Heart right ventricle (tissue), 16 donors: ENCODE measurements around the gene TECPR2. TPM values are rescaled to one million over a fixed set of nuclear protein-coding genes. Genes with fewer than 3 reads are reported as not detected.
"Not testable (repeated sequence)": the region's sequence is repeated elsewhere in the genome, so short reads cannot be mapped to it uniquely, and the experiment has no call there.

Experiments
- ATAC-seq, 8 donors: fragments of 200-7000 bp; cut with Tn5 transposase; one replicate each; pipeline ENCODE4 v1.9.1; 2020; ENCODE audit warnings: mild to moderate bottlenecking in 8 of 8, moderate library complexity in 8 of 8, moderate number of reproducible peaks in 1 of 8
- DNase-seq, 2 donors: peaks; one replicate each; pipeline ENCODE4 v3.0.0-alpha.2; 2020
- H3K27ac ChIP-seq, 10 donors: fragments of 200-600 bp; sonication (generic) in 2 of 10; one replicate each; pipeline versions ENCODE4 v1.5.0 to v1.8.0; 2020 to 2022; ENCODE audit warnings: mild to moderate bottlenecking in 3 of 10
- H3K27me3 ChIP-seq, 7 donors: fragments of 200-600 bp; one replicate each; pipeline ENCODE4 v1.8.0; 2021 to 2022; ENCODE audit warnings: mild to moderate bottlenecking in 2 of 7
- H3K36me3 ChIP-seq, 9 donors: fragments of 200-600 bp; sonication (generic) in 1 of 9; one replicate each; pipeline versions ENCODE4 v1.5.0 to v1.8.0; 2020 to 2022; ENCODE audit warnings: mild to moderate bottlenecking in 2 of 9
- H3K4me1 ChIP-seq, 9 donors: fragments of 200-600 bp; sonication (generic) in 1 of 9; one replicate each; pipeline versions ENCODE4 v1.5.0 to v1.8.0; 2020 to 2022; ENCODE audit warnings: mild to moderate bottlenecking in 4 of 9
- H3K4me3 ChIP-seq, 10 donors: fragments of 200-600 bp; sonication (generic) in 2 of 10; one replicate each; pipeline versions ENCODE4 v1.5.0 to v1.8.0; 2020 to 2022; ENCODE audit warnings: mild to moderate bottlenecking in 7 of 10, moderate library complexity in 2 of 10
- H3K9me3 ChIP-seq, 11 donors: fragments of 200-600 bp in 10 of 11; sonication (generic) in 2 of 11; one replicate each; pipeline versions ENCODE4 v1.5.0 to v1.8.0; 2013 to 2022; ENCODE audit warnings: mild to moderate bottlenecking in 2 of 11, control low read depth in 1 of 11, moderate library complexity in 1 of 11
- WGBS, 2 donors: extraction: QIAGEN DNeasy Blood & Tissue Kit; methylation state at CpG; one replicate each; pipeline ENCODE4 v1.1.7; 2013; ENCODE audit warnings: inconsistent platforms in 1 of 2; 5-methylcytosine and 5-hydroxymethylcytosine counted together
- intact Hi-C, 10 donors: fragments of 100-400 bp; cut with DNase I; formaldehyde crosslinking; loops; one replicate each; pipeline versions ENCODE4 v1.11.1 to v1.14.2; 2022
- microRNA-seq, 2 donors: library from miRNA; unstranded; fragments of <30 nt; microRNA quantifications; one replicate each; pipeline ENCODE4 v1.2.0, GENCODE V29; 2021
- polyA plus RNA-seq, 2 donors: library from polyadenylated mRNA; stranded (reverse); fragments of 200-250 nt; gene quantifications; one replicate each; pipeline ENCODE4 v1.2.3, GENCODE V29; 2013
- total RNA-seq, 10 donors: library from RNA; stranded (reverse); fragmentation: NEBNext Ultra II Directional in 3 of 10; extraction: Animal tissue kit (Norgen Biotek cat#: 25700) in 3 of 10; gene quantifications; one replicate each; pipeline versions ENCODE4 v1.2.1 to v1.2.4, GENCODE V29; 2021 to 2023
- TF ChIP-seq, protein P1 (sequence below), 9 donors: fragments of 200-600 bp; sonication (generic) in 2 of 9; IDR thresholded peaks; one replicate each; pipeline versions ENCODE4 v1.5.0 to v1.8.0; 2021 to 2022; ENCODE audit warnings: antibody characterized with exemption in 9 of 9, mild to moderate bottlenecking in 5 of 9, moderate library complexity in 1 of 9
- donor health status: Arrhythmogenic right ventricular cardiomyopathy.
- donor health status: ischemic (EF 13 %, LVEDD 7.1; RV severe dilation, severe dysfunction).
- donor health status: healthy with polysubstance abuse.
- donor health status: DM: no; HTN: yes; CAD: no.
- donor health status: DM: no; HTN: no; CAD: no.
- donor health status: ischemic (EF 25% LVEDD 6.9; RV normal size, moderate dysfunction).
- donor health status: ischemic (EF 25% LVEDD 5.7; RV mildly dilated, moderate dysfunction).
- donor health status: healthy.
- donor health status: DM: yes; HTN: yes; CAD: no.
- donor health status: Ischemic cardiomyopathy.
- donor health status: ischemic (EF 35%, LVEDD 5.7; RV mildly dilated, moderate dysfunction).
- donor health status: nonischemic (EF 11% LVEDD 7.7; RV severe dilation, severe dysfunction).
- donor health status: DM: yes; HTN: yes; CAD: no.
- donor health status: PGD.
- donor health status: ischemic (EF 29% LVEDD 5.4; RV normal size, mild dysfunction).
- donor health status: nonischemic (EF 23%, LVEDD 6.1; RV moderate dilation, normal function).

Gene TECPR2
- total and polyA plus RNA-seq, 12 donors = 6.8 to 34.2 (median 24.8) TPM

DNA sequence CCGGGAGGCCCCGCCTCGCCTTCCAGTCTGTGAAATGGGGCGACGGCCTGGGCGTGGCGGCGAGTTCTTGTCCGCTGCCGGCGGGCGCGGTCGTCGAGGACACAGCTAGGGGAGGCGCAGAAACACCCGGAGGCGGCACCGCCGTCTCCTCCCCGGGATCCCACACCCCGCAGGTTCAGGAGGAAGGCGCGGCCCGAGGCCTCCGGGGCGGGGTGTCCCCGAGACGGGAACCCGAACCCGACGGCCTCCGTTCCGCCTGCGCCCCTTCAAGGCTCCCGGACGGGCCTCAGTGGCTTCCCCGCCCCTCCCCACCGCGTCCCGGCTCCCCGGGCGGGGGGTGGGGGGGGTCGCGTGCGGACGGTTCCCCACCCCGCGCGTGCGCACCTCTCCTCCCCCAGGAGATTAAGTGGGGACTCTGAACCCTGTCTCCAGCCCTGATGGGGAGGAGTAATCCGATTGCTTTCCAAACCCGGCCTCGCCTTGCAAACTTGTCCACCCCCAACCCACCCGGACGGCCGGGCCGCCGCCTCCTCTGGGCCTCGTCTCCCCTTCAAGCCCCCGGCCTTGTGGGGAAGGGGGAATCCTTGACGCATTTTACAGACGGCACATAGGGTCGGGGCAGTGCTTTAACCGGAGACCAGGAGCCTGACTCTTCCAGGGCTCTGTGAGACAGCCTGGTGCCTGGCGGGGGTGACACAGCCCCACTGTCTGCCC lies 182.2 kb downstream of the TECPR2 start:
- no peak overlapping the region for H3K27ac ChIP-seq

GRCh38 chr14:102545461-102546265 lies 182.9 kb downstream of the TECPR2 start:
- Histone ChIP-seq H3K27me3 (peaks cover 6 to 61% (median 47%) of the 10 kb centered on the region in 7 donors), H3K4me1 (peaks cover 0 to 18% (median 12%) of the 10 kb centered on the region in 9 donors), H3K4me3 (no peak overlapping the region), H3K9me3 (no peaks in the 10 kb centered on the region), H3K36me3 (no peaks in the 10 kb centered on the region), H3K27ac (no peak overlapping the region)
- TF ChIP-seq, protein P1, sequence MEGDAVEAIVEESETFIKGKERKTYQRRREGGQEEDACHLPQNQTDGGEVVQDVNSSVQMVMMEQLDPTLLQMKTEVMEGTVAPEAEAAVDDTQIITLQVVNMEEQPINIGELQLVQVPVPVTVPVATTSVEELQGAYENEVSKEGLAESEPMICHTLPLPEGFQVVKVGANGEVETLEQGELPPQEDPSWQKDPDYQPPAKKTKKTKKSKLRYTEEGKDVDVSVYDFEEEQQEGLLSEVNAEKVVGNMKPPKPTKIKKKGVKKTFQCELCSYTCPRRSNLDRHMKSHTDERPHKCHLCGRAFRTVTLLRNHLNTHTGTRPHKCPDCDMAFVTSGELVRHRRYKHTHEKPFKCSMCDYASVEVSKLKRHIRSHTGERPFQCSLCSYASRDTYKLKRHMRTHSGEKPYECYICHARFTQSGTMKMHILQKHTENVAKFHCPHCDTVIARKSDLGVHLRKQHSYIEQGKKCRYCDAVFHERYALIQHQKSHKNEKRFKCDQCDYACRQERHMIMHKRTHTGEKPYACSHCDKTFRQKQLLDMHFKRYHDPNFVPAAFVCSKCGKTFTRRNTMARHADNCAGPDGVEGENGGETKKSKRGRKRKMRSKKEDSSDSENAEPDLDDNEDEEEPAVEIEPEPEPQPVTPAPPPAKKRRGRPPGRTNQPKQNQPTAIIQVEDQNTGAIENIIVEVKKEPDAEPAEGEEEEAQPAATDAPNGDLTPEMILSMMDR (IDR thresholded peaks at IDR 0.05) = no peak
- intact Hi-C loops = no loop called here
- ATAC-seq (peak in 3 of 8 donors; percentile 20 to 54 (median 32)), DNase-seq (no peak)
- WGBS, 2 donors = 46 to 47% methylated on average over 29 of the region's 29 CpGs

More for the DNA sequence above, 182.2 kb downstream of the TECPR2 start:
- Histone ChIP-seq H3K4me3 (peak overlapping the region in 5 of 10 donors; percentile 10 to 37 (median 14)), H3K9me3 (no peaks in the 10 kb centered on the region), H3K4me1 (peaks cover 0 to 25% (median 17%) of the 10 kb centered on the region in 9 donors), H3K27me3 (peaks cover 6 to 64% (median 47%) of the 10 kb centered on the region in 7 donors), H3K36me3 (no peaks in the 10 kb centered on the region)
- 6 to 8% methylated on average over 64 to 66 of the region's 66 CpGs for WGBS, 2 donors
- ATAC-seq (peak in 2 of 8 donors; percentile 20 to 23), DNase-seq (no peak)
- intact Hi-C loops = no loop called here
- TF ChIP-seq, protein P1 (IDR thresholded peaks at IDR 0.05) = no peak

GRCh38 chr14:102548616-102549240 lies 186.0 kb downstream of the TECPR2 start:
- H3K27ac ChIP-seq = no peak overlapping the region
- ATAC-seq (no peak), DNase-seq (no peak)
- no peaks in the 10 kb centered on the region for H3K9me3 ChIP-seq
- TF ChIP-seq, protein P1 (IDR thresholded peaks at IDR 0.05) = no peak
- H3K4me1 ChIP-seq = peaks cover 0 to 18% (median 14%) of the 10 kb centered on the region in 9 donors
- intact Hi-C loops = no loop called here
- H3K27me3 ChIP-seq = peaks cover 6 to 44% (median 33%) of the 10 kb centered on the region in 7 donors
- 56 to 63% methylated on average over 3 of the region's 3 CpGs for WGBS, 2 donors
- no peak overlapping the region for H3K4me3 ChIP-seq
- H3K36me3 ChIP-seq = no peaks in the 10 kb centered on the region

GRCh38 chr14:102550927-102551401 lies 188.2 kb downstream of the TECPR2 start:
- DNase-seq, intact Hi-C loops, ATAC-seq, H3K36me3 ChIP-seq, H3K4me3 ChIP-seq, H3K9me3 ChIP-seq, H3K27ac ChIP-seq: not testable (repeated sequence)
- 75 to 79% methylated on average over 3 of the region's 3 CpGs for WGBS, 2 donors
- peaks cover 0 to 22% (median 12%) of the 10 kb centered on the region in 7 donors for H3K27me3 ChIP-seq
- H3K4me1 ChIP-seq = peaks cover 0 to 16% (median 4%) of the 10 kb centered on the region in 9 donors

Small RNAs within 50 kb of the gene (microRNA-seq; reads per million reads assigned to microRNA genes)
- 0 reads per million in 2 donors for gene MIR4309

Other genes starting within 250 kb of the TECPR2 start
- gene WDR20, start 223.0 kb upstream of the TECPR2 start, total RNA-seq = 10 to 100 TPM; 19.0 to 28.0 (median 20.6) TPM
- gene WDR20, start 223.0 kb upstream of the TECPR2 start, polyA plus RNA-seq = 10 to 100 TPM; 10.7 to 16.4 TPM
- gene MOK, start 57.8 kb upstream of the TECPR2 start, total RNA-seq = 10 to 100 TPM in 4 of 10 donors, 1 to 10 TPM in 6; 6.6 to 15.5 (median 9.5) TPM
- gene MOK, start 57.8 kb upstream of the TECPR2 start, polyA plus RNA-seq = 10 to 100 TPM; 17.6 to 19.8 TPM
- gene ZNF839, start 43.2 kb upstream of the TECPR2 start, total RNA-seq = 10 to 100 TPM in 1 of 10 donors, 1 to 10 TPM in 9; 7.0 to 12.8 (median 8.4) TPM
- 10 to 100 TPM in 1 of 2 donors, 1 to 10 TPM in 1; 3.8 to 13.4 TPM for gene ZNF839, start 43.2 kb upstream of the TECPR2 start, polyA plus RNA-seq
- 10 to 100 TPM; 26.6 to 36.7 (median 31.0) TPM for gene CINP, start 51 bp upstream of the TECPR2 start, total RNA-seq
- 10 to 100 TPM; 40.8 to 46.0 TPM for gene CINP, start 51 bp upstream of the TECPR2 start, polyA plus RNA-seq
- gene ANKRD9, start 146.8 kb downstream of the TECPR2 start, total RNA-seq = 100 to 1,000 TPM in 8 of 10 donors, 10 to 100 TPM in 2; 94.4 to 264 (median 124) TPM
- 100 to 1,000 TPM; 102 to 117 TPM for gene ANKRD9, start 146.8 kb downstream of the TECPR2 start, polyA plus RNA-seq
- 10 to 100 TPM; 11.1 to 16.9 (median 13.2) TPM for gene RCOR1, start 229.7 kb downstream of the TECPR2 start, total RNA-seq
- 1 to 10 TPM; 3.1 to 5.7 TPM for gene RCOR1, start 229.7 kb downstream of the TECPR2 start, polyA plus RNA-seq